Neuronal stem cell (in vitro differentiated cells): ENCODE data around the gene OSGIN1.

ENCODE experiments used
- DNase-seq: peaks from one replicate; pipeline ENCODE4 v3.0.0-alpha.2; 2013; ENCODE audit warnings: low spot score
- H2AFZ ChIP-seq: one replicate; pipeline ENCODE4 v1.6.1; 2013; ENCODE audit warnings: mild to moderate bottlenecking, low read length, inconsistent platforms
- H2AK5ac ChIP-seq: 2 replicates; pipeline ENCODE4 v1.6.1; 2013; ENCODE audit warnings: low read depth, mild to moderate bottlenecking, inconsistent platforms, low read length, moderate library complexity, mixed read lengths
- H2BK120ac ChIP-seq: 2 replicates; pipeline ENCODE4 v1.6.1; 2013; ENCODE audit warnings: low read depth, mild to moderate bottlenecking, inconsistent platforms, low read length, moderate library complexity, mixed read lengths
- H2BK12ac ChIP-seq: one replicate; pipeline ENCODE4 v1.6.1; 2013; ENCODE audit warnings: low read length, inconsistent platforms
- H2BK15ac ChIP-seq: 2 replicates; pipeline ENCODE4 v1.6.1; 2013; ENCODE audit warnings: mild to moderate bottlenecking, low read length, inconsistent platforms, mixed read lengths
- H2BK5ac ChIP-seq: one replicate; pipeline ENCODE4 v1.6.1; 2013; ENCODE audit warnings: inconsistent platforms, mild to moderate bottlenecking, low read length, moderate library complexity
- H3K14ac ChIP-seq: one replicate; pipeline ENCODE4 v1.6.1; 2013; ENCODE audit warnings: low read length, inconsistent platforms
- H3K18ac ChIP-seq: 2 replicates; pipeline ENCODE4 v1.6.1; 2013; ENCODE audit warnings: low read length, inconsistent platforms
- H3K23ac ChIP-seq: 2 replicates; pipeline ENCODE4 v1.6.1; 2013; ENCODE audit warnings: low read depth, mild to moderate bottlenecking, mixed read lengths, low read length, inconsistent platforms; ENCODE audit not compliant: poor library complexity
- H3K27ac ChIP-seq: replicated peaks from 3 replicates; pipeline ENCODE4 v1.5.1; 2013; ENCODE audit warnings: low read length, inconsistent platforms
- H3K27me3 ChIP-seq, 3 experiments: 2 replicates each; pipeline ENCODE4 v1.6.1; 2013; ENCODE audit warnings: low read length in 3 of 3, mild to moderate bottlenecking in 2 of 3, inconsistent platforms in 1 of 3, low read depth in 1 of 3, mixed read lengths in 1 of 3, moderate library complexity in 1 of 3; ENCODE audit not compliant: control insufficient read depth in 3 of 3, insufficient read depth in 3 of 3
- H3K36me3 ChIP-seq, 2 donors: replicated peaks in 1 of 2; 2 replicates each; pipeline ENCODE4 v1.6.1; 2013; ENCODE audit warnings: low read length in 2 of 2; ENCODE audit not compliant: control insufficient read depth in 2 of 2, insufficient read depth in 2 of 2
- H3K4ac ChIP-seq: 2 replicates; pipeline ENCODE4 v1.6.1; 2013; ENCODE audit warnings: inconsistent platforms, mild to moderate bottlenecking, low read length, moderate library complexity
- H3K4me1 ChIP-seq, 2 donors: 1 replicate in 1 of 2; 2 replicates in 1 of 2; pipeline ENCODE4 v1.6.1; 2013; ENCODE audit warnings: low read length in 2 of 2, low read depth in 1 of 2; ENCODE audit not compliant: control insufficient read depth in 2 of 2, insufficient read depth in 1 of 2
- H3K4me2 ChIP-seq: one replicate; pipeline ENCODE4 v1.6.1; 2013; ENCODE audit warnings: mild to moderate bottlenecking, low read length, inconsistent platforms; ENCODE audit not compliant: insufficient read depth, poor library complexity, severe bottlenecking
- H3K4me3 ChIP-seq, 2 donors: 2 replicates each; pipeline ENCODE4 v1.5.1; 2013; ENCODE audit warnings: low read length in 2 of 2, mild to moderate bottlenecking in 2 of 2, inconsistent platforms in 1 of 2, moderate library complexity in 1 of 2
- H3K79me1 ChIP-seq: one replicate; pipeline ENCODE4 v1.6.1; 2013; ENCODE audit warnings: low read depth, mild to moderate bottlenecking, inconsistent platforms, low read length, moderate library complexity
- H3K9ac ChIP-seq: one replicate; pipeline ENCODE4 v1.6.1; 2013; ENCODE audit warnings: mild to moderate bottlenecking, low read depth, low read length, inconsistent platforms; ENCODE audit not compliant: poor library complexity
- H3K9me3 ChIP-seq, 2 donors: replicated peaks in 1 of 2; 2 replicates each; pipeline versions ENCODE3 to v1.6.1; 2013; ENCODE audit warnings: low read length in 2 of 2, mild to moderate bottlenecking in 2 of 2, inconsistent platforms in 1 of 2, low read depth in 1 of 2, mixed read lengths in 1 of 2, moderate library complexity in 1 of 2; ENCODE audit not compliant: control insufficient read depth in 2 of 2, insufficient read depth in 1 of 2
- H4K8ac ChIP-seq: one replicate; pipeline ENCODE4 v1.6.1; 2013; ENCODE audit warnings: low read depth, mild to moderate bottlenecking, inconsistent platforms, low read length, moderate library complexity
- H4K91ac ChIP-seq: one replicate; pipeline ENCODE4 v1.6.1; 2013; ENCODE audit warnings: low read length, low read depth, mild to moderate bottlenecking, inconsistent platforms; ENCODE audit not compliant: poor library complexity
- WGBS, 2 donors: extraction: QIAGEN DNeasy Blood & Tissue Kit; methylation state at CpG; one replicate each; pipeline ENCODE4 v1.1.7; 2013; ENCODE audit warnings: missing lambda C conversion rate in 2 of 2, mixed read lengths in 1 of 2; ENCODE audit not compliant: insufficient read length in 2 of 2, insufficient replicate concordance in 1 of 2; ENCODE audit errors: extremely low coverage in 2 of 2; 5-methylcytosine and 5-hydroxymethylcytosine counted together

The OSGIN1 gene

GRCh38 chr16:83926726-83927397 is 26.2 kb upstream of the OSGIN1 start:
- H3K27me3 ChIP-seq = no peaks in the 10 kb centered on the region
- H3K4me3 ChIP-seq = no peak overlapping the region

GRCh38 chr16:83928341-83929055 is 24.5 kb upstream of the OSGIN1 start:
- Histone ChIP-seq H3K4ac (no peak overlapping the region), H2BK120ac (no peak overlapping the region), H2BK12ac (no peak overlapping the region), H3K27me3 (no peaks in the 10 kb centered on the region), H3K4me1 (peaks cover 3 to 4% of the 10 kb centered on the region in 2 donors), H3K9me3 (no peaks in the 10 kb centered on the region), H2AFZ (no peak overlapping the region), H3K79me1 (no peaks in the 10 kb centered on the region), H3K18ac (no peak overlapping the region), H3K4me3 (no peak overlapping the region), H3K23ac (no peak overlapping the region), H2AK5ac (no peak overlapping the region), H2BK15ac (no peak overlapping the region), H3K9ac (peak overlapping the region; percentile 45), H3K4me2 (no peak overlapping the region), H4K8ac (no peak overlapping the region), H2BK5ac (no peak overlapping the region), H3K27ac (no peak overlapping the region), H4K91ac (no peak overlapping the region), H3K14ac (no peak overlapping the region), H3K36me3 (no peaks in the 10 kb centered on the region)
- no peak for DNase-seq
- WGBS, 2 donors = no CpG with 5 or more reads among the region's 16 CpGs

More at GRCh38 chr16:83926726-83927397, 26.2 kb upstream of the OSGIN1 start:
- Histone ChIP-seq H3K79me1 (no peaks in the 10 kb centered on the region), H4K8ac (no peak overlapping the region), H3K36me3 (no peaks in the 10 kb centered on the region), H3K23ac (peak overlapping the region; percentile 90), H4K91ac (no peak overlapping the region), H3K4ac (no peak overlapping the region), H3K4me1 (peaks cover 8 to 12% of the 10 kb centered on the region in 2 donors), H2BK12ac (no peak overlapping the region), H2AFZ (peak overlapping the region; percentile 11), H3K14ac (peak overlapping the region; percentile 47), H2BK15ac (no peak overlapping the region), H2AK5ac (no peak overlapping the region), H3K4me2 (peak overlapping the region; percentile 31), H2BK5ac (no peak overlapping the region), H2BK120ac (peak overlapping the region; percentile 96), H3K9me3 (no peaks in the 10 kb centered on the region), H3K9ac (no peak overlapping the region), H3K27ac (no peak overlapping the region), H3K18ac (peak overlapping the region; percentile 72)
- no CpG with 5 or more reads among the region's 35 CpGs for WGBS, 2 donors
- peak; percentile 69 for DNase-seq

GRCh38 chr16:83929811-83930555 is 23.1 kb upstream of the OSGIN1 start:
- H3K18ac ChIP-seq = peak overlapping the region; percentile 38
- WGBS, 2 donors = no CpG with 5 or more reads among the region's 17 CpGs

More at GRCh38 chr16:83929811-83930555, 23.1 kb upstream of the OSGIN1 start:
- DNase-seq = no peak
- Histone ChIP-seq H3K27ac (no peak overlapping the region), H3K14ac (peak overlapping the region; percentile 6), H2AK5ac (peak overlapping the region; percentile 10), H3K4me3 (peak overlapping the region in 1 of 2 donors; percentile 23), H2BK5ac (no peak overlapping the region), H4K91ac (no peak overlapping the region), H2BK15ac (no peak overlapping the region), H3K4ac (no peak overlapping the region), H3K4me1 (peaks cover 3 to 4% of the 10 kb centered on the region in 2 donors), H3K9ac (no peak overlapping the region), H3K79me1 (no peaks in the 10 kb centered on the region), H3K23ac (peak overlapping the region; percentile 97), H2AFZ (no peak overlapping the region), H3K4me2 (no peak overlapping the region), H3K9me3 (no peaks in the 10 kb centered on the region), H2BK12ac (no peak overlapping the region), H3K36me3 (no peaks in the 10 kb centered on the region), H2BK120ac (peak overlapping the region; percentile 81), H3K27me3 (no peaks in the 10 kb centered on the region), H4K8ac (peak overlapping the region; percentile 23)
